Hair follicle dermal papilla cell (primary cell): Measurements from ENCODE around the gene CAPN14. TPM values are rescaled to one million over a fixed set of nuclear protein-coding genes. Genes with fewer than 3 reads are reported as not detected.

Source experiments
- small RNA-seq: library from RNA; depleted of rRNA; stranded (forward); fragments of <200 nt; gene quantifications from one replicate; pipeline ENCODE3, GENCODE V24; 2012
- total RNA-seq: library from RNA; depleted of rRNA; stranded (reverse); fragments of >200 nt; gene quantifications from 2 replicates; pipeline ENCODE4 v1.2.3, GENCODE V29; 2012

CAPN14 gene, protein sequence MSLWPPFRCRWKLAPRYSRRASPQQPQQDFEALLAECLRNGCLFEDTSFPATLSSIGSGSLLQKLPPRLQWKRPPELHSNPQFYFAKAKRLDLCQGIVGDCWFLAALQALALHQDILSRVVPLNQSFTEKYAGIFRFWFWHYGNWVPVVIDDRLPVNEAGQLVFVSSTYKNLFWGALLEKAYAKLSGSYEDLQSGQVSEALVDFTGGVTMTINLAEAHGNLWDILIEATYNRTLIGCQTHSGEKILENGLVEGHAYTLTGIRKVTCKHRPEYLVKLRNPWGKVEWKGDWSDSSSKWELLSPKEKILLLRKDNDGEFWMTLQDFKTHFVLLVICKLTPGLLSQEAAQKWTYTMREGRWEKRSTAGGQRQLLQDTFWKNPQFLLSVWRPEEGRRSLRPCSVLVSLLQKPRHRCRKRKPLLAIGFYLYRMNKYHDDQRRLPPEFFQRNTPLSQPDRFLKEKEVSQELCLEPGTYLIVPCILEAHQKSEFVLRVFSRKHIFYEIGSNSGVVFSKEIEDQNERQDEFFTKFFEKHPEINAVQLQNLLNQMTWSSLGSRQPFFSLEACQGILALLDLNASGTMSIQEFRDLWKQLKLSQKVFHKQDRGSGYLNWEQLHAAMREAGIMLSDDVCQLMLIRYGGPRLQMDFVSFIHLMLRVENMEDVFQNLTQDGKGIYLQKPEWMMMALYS
- 0.12 and 0.32 TPM in 2 replicates for total RNA-seq

DNA sequence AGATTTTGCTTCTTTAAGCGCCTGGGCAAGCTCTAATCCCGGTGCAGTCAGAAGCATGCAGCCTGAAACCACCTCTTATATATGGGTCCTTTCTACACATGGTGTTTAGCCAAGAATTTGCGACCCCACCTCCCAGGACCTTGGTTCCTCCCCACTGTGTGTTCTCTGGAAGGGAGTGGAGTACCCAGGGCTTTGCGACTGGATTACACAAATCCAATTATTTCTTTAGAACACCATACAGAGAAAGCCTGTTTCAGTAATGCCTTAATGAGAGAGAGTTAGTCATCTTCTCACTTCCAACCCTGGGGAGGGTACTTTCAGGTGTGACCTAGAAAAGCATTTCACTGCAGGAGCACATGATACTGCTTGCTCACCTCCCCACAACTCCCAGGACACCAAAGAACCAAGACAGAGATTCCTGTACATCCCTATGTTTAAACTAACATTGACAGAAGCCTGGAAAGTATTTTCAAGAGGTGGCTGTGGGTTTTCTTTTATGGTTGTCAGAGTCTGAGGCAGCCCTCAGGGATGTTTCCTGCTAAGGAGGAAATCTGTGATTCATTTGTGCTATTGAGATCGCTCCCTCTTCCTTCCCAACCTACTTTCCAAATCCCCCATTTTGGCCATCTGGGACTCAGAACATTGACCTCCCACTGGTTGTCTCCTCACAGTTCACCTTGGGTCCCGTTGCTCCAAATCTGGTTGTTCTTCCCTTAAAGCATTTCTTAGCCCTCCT is at the start of gene CAPN14:
CAPN14 (minus strand) TSS at position 51 of the 736 bp plus-strand sequence. CDS start 12,068 bp downstream, outside the sequence.

DNA sequence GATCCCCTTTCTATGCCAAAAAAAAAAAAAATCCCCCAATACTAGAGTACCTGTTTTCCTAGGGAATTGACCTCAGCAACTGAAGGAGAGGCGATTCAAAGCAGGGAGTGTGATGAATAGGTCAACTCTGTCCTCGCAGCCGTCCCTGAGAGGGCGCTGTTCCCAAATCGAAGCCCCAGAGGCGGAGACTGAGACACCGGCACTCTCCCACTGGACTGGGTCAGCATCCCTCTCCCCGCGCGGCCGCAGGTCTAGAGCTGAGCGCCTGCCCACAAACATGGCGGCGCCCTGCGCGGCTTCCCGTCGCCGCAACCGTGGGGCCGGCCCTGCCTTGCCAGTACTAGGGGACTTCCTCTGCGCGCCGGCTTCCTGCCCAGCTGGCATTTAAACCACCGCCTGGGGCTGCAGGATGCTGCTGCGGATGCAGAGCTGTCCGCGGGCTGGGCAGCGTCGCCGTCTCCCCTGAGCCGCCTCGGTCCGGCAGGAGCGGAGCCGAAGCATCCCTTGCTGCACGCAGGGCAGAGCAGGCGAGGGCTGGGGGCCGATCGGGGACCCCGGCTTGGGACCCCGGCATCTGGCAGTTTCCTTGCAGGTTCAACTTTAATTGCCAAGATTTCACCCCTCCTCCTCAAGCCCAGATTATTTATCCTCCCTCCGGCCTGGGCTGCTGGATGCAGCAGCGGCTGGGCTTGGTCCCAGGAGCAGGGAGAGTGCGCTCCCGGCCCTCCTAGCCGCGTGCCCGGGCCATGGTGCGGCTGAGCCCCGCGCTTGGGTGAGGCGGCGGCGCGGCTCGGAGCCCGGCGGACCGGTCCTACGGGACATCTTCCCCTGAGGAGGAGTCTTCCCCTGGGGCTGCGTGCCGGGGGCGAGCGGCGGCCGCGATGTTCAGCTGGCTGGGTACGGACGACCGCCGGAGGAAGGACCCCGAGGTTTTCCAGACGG is 16.7 kb upstream of the CAPN14 start, which contains the start of gene EHD3:
EHD3 (plus strand) TSS at position 412 of the 942 bp plus-strand sequence; CDS start at position 882, 470 bp downstream.

DNA sequence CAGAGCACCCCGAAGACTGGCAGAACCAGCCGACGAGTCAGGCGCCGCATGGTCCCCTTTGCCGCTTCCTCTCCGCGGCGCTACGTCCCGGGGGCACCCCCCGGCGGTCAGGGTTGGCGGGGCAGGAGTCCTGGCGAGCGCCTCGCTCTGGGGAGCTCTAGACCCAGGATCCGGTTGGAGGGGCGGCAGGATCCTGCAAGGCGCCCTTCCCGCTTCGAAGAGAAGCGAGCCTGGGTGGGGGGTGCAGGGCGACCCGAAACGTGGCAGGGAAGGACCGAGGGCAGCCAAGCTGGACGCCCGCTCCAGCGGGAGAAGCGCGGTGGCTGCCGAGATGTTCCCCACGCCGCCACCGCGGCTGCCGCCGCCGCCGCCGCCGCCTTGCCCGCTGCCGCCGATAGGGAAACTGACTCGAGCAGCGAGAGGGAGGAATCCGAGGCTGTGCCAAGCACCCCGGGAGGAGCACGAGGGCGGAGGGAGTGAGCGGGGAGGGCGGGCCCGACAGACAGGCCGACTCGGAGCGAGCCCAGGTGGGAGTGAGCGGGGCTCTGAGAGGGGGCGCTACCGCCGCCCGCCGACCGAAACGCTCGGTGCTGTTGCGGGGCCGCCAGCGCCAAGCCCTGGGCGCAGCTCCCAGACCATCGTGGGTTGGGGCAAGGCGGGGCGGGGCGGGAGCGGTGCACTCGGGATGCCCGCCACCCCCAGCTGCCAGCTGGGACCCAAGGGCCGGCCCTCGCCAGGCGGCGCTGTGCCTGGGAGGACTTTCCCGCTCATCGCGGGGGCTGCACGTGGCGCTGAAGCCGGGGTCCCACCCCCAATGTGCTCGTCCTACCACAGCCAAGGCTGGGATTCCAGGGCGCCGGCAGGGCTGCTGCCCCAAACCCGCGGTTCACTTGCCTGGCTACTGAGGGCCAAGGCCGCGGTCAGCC is 79.0 kb downstream of the CAPN14 start, which contains the start of gene GALNT14:
GALNT14 (minus strand) TSS at position 404 of the 926 bp plus-strand sequence; CDS start at position 50, 354 bp downstream.

Small RNA genes within 50 kb of the gene (small RNA-seq; reads per million reads assigned to genes)
- gene RNA5SP90, result not detected

Other genes starting within 250 kb of the CAPN14 start
- gene GALNT14, start 79.1 kb downstream of the CAPN14 start, total RNA-seq, result 12.8 and 14.4 TPM in 2 replicates
- gene EHD3, start 16.6 kb upstream of the CAPN14 start, total RNA-seq, result 86.0 and 88.4 TPM in 2 replicates
- 0.97 and 1.1 TPM in 2 replicates for gene XDH, start 197.2 kb upstream of the CAPN14 start, total RNA-seq